ENCODE data around the gene SGSM2.

- TF ChIP-seq CTCF (IDR thresholded peaks at IDR 0.05; ENCODE audit: low read depth, low read length, poor library complexity, severe bottlenecking) (no peak), EZH2phosphoT487 (IDR thresholded peaks at IDR 0.05; ENCODE audit: borderline replicate concordance, low read length) (no peak)
These were observed 73.7 kb downstream of the SGSM2 start for GRCh38 chr17:2410951-2411350.
